Measurements from ENCODE around the gene PPP4C. TPM values are rescaled to one million over a fixed set of nuclear protein-coding genes. Genes with fewer than 3 reads are reported as not detected.
"Not testable (repeated sequence)": the region's sequence is repeated elsewhere in the genome, so short reads cannot be mapped to it uniquely, and the experiment has no call there.

Gene PPP4C
- polyA plus RNA-seq, 10 donors = 44.3 to 78.8 (median 57.1) TPM

GRCh38 chr16:30121741-30122571 is 46.2 kb downstream of the PPP4C start:
- DNase-seq = peak in 2 of 3 donors; percentile 64 to 83

GRCh38 chr16:30122604-30123160 is 46.9 kb downstream of the PPP4C start:
- peak in 1 of 3 donors; percentile 62 for DNase-seq

- DNase-seq = no peak
Measured at GRCh38 chr16:30124985-30125379, 49.2 kb downstream of the PPP4C start.

GRCh38 chr16:30125690-30126089 is 49.9 kb downstream of the PPP4C start:
- not testable (repeated sequence) for DNase-seq

- DNase-seq = no peak
Measured at GRCh38 chr16:30127993-30128392, 52.2 kb downstream of the PPP4C start.

DNA sequence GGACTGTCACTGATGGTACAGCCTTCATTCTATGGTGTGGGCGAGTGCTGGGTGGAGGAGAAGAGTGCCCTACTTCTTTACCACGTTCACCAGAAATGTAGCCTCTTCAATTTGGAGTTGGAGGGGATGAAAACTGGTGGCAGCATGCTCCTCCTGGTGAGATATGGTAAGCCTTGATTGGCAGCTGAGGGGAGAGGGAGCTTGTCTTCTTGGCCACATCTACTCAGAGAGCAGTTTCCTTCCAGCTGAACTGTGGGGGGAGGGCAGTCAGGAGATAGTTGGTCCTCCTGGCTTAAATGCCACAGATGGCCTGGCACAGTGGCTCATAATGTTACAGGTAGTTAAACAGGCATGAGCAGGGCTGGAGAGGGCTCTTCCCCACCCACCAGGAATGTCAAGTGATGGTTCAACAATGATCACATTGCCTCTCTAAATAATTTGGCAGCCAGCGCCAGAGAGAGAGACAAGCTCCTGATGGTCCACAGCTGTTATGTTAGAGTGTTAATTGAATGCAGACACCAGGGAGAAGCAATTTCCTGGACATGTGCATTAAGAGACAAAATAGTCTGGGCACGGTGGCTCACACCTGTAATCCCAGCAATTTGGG is 56.2 kb downstream of the PPP4C start:
- DNase-seq = no peak

DNA sequence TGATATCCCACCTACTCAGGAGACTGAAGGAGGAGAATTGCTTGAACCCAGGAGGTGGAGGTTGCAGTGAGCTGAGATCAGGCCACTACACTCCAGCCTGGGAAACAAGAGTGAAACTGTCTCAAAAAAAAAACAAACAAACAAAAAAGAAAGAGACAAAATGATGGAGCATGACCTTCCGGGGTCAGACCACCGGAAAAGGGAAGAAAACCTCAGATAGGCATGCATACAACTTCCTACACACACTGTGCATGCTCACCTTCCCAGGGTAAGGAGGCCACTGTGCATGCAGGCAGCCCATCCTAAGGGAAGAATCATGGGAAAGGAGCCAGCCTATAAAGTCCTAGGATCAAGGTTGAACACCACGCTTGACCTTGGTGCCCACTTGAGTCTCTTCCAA is 56.8 kb downstream of the PPP4C start:
- DNase-seq = no peak

Other genes starting within 250 kb of the PPP4C start
- 10 to 100 TPM; 31.4 to 50.1 (median 38.6) TPM for gene CDIPT, start 212.8 kb upstream of the PPP4C start, polyA plus RNA-seq (ENCODE audit: insufficient read length in 10 of 10)
- gene SEZ6L2, start 176.4 kb upstream of the PPP4C start, polyA plus RNA-seq (ENCODE audit: insufficient read length in 10 of 10) = 1 to 10 TPM in 9 of 10 donors, under 1 TPM in 1; 0.87 to 4.2 (median 1.8) TPM
- under 1 TPM; 0.19 to 0.79 (median 0.46) TPM for gene ASPHD1, start 175.5 kb upstream of the PPP4C start, polyA plus RNA-seq (ENCODE audit: insufficient read length in 10 of 10)
- 10 to 100 TPM in 5 of 10 donors, 1 to 10 TPM in 5; 7.8 to 14.5 (median 9.9) TPM for gene KCTD13, start 149.8 kb upstream of the PPP4C start, polyA plus RNA-seq (ENCODE audit: insufficient read length in 10 of 10)
- gene TMEM219, start 113.9 kb upstream of the PPP4C start, polyA plus RNA-seq (ENCODE audit: insufficient read length in 10 of 10) = 10 to 100 TPM; 54.7 to 68.3 (median 61.6) TPM
- gene TAOK2, start 102.1 kb upstream of the PPP4C start, polyA plus RNA-seq (ENCODE audit: insufficient read length in 10 of 10) = 10 to 100 TPM; 25.1 to 39.2 (median 32.9) TPM
- 10 to 100 TPM in 9 of 10 donors, 1 to 10 TPM in 1; 9.5 to 19.3 (median 12.7) TPM for gene HIRIP3, start 80.4 kb upstream of the PPP4C start, polyA plus RNA-seq (ENCODE audit: insufficient read length in 10 of 10)
- 10 to 100 TPM; 26.6 to 41.4 (median 30.4) TPM for gene INO80E, start 79.8 kb upstream of the PPP4C start, polyA plus RNA-seq (ENCODE audit: insufficient read length in 10 of 10)
- 1 to 10 TPM in 4 of 10 donors, under 1 TPM in 6; 0.48 to 1.8 (median 0.92) TPM for gene DOC2A, start 65.0 kb upstream of the PPP4C start, polyA plus RNA-seq (ENCODE audit: insufficient read length in 10 of 10)
- not detected for gene C16orf92, start 52.8 kb upstream of the PPP4C start, polyA plus RNA-seq (ENCODE audit: insufficient read length in 10 of 10)
- 1 to 10 TPM in 3 of 10 donors, under 1 TPM in 7; 0.44 to 1.9 (median 0.95) TPM for gene TLCD3B, start 44.7 kb upstream of the PPP4C start, polyA plus RNA-seq (ENCODE audit: insufficient read length in 10 of 10)
- gene ALDOA, start 10.2 kb upstream of the PPP4C start, polyA plus RNA-seq (ENCODE audit: insufficient read length in 10 of 10) = 1,000 to 10,000 TPM; 1,170 to 2,766 (median 2,118) TPM
- under 1 TPM; 0.32 to 0.82 (median 0.56) TPM for gene TBX6, start 15.9 kb downstream of the PPP4C start, polyA plus RNA-seq (ENCODE audit: insufficient read length in 10 of 10)
- gene YPEL3, start 20.2 kb downstream of the PPP4C start, polyA plus RNA-seq (ENCODE audit: insufficient read length in 10 of 10) = 10 to 100 TPM; 22.6 to 34.3 (median 27.0) TPM
- 1 to 10 TPM; 3.9 to 9.5 (median 5.3) TPM for gene GDPD3, start 37.5 kb downstream of the PPP4C start, polyA plus RNA-seq (ENCODE audit: insufficient read length in 10 of 10)
- 10 to 100 TPM; 35.8 to 50.2 (median 44.2) TPM for gene MAPK3, start 47.2 kb downstream of the PPP4C start, polyA plus RNA-seq (ENCODE audit: insufficient read length in 10 of 10)
- 10 to 100 TPM; 10.2 to 65.9 (median 16.0) TPM for gene CORO1A, start 107.6 kb downstream of the PPP4C start, polyA plus RNA-seq (ENCODE audit: insufficient read length in 10 of 10)
- gene BOLA2B, start 117.7 kb downstream of the PPP4C start, polyA plus RNA-seq (ENCODE audit: insufficient read length in 10 of 10) = 10 to 100 TPM; 14.1 to 35.4 (median 23.4) TPM
- gene SLX1A, start 117.9 kb downstream of the PPP4C start, polyA plus RNA-seq (ENCODE audit: insufficient read length in 10 of 10) = 10 to 100 TPM; 10.4 to 24.7 (median 15.7) TPM
- gene SULT1A3, start 123.3 kb downstream of the PPP4C start, polyA plus RNA-seq (ENCODE audit: insufficient read length in 10 of 10) = 1 to 10 TPM; 1.5 to 6.4 (median 2.9) TPM
- gene NPIPB13, start 172.5 kb downstream of the PPP4C start, polyA plus RNA-seq (ENCODE audit: insufficient read length in 10 of 10) = 10 to 100 TPM in 4 of 10 donors, 1 to 10 TPM in 6; 1.9 to 29.3 (median 4.3) TPM